IgD-negative memory B cell (primary cell): ENCODE measurements around the gene SMPD2. TPM values are rescaled to one million over a fixed set of nuclear protein-coding genes. Genes with fewer than 3 reads are reported as not detected.

ENCODE experiments used
- H3K27ac Mint-ChIP-seq, 3 donors: one replicate each; pipeline ENCODE4 v1.8.0; 2020 to 2022; ENCODE audit warnings: mild to moderate bottlenecking in 3 of 3, mixed read lengths in 3 of 3, moderate library complexity in 1 of 3
- H3K27me3 Mint-ChIP-seq: one replicate; pipeline ENCODE4 v1.8.0; 2021; ENCODE audit warnings: mixed read lengths
- H3K36me3 Mint-ChIP-seq: one replicate; pipeline ENCODE4 v1.8.0; 2020; ENCODE audit warnings: mild to moderate bottlenecking, mixed read lengths
- H3K4me1 Mint-ChIP-seq, 3 donors: one replicate each; pipeline ENCODE4 v1.8.0; 2020 to 2022; ENCODE audit warnings: mixed read lengths in 3 of 3, mild to moderate bottlenecking in 1 of 3
- H3K4me3 Mint-ChIP-seq, 4 donors: one replicate each; pipeline ENCODE4 v1.8.0; 2020 to 2022; ENCODE audit warnings: mild to moderate bottlenecking in 4 of 4, mixed read lengths in 4 of 4, moderate library complexity in 3 of 4
- H3K9me3 Mint-ChIP-seq, 3 donors: one replicate each; pipeline ENCODE4 v1.8.0; 2020 to 2021; ENCODE audit warnings: mixed read lengths in 3 of 3, mild to moderate bottlenecking in 1 of 3
- polyA plus RNA-seq: library from polyadenylated mRNA; unstranded; fragments of 300-500 nt; fragmentation: Illumina TruSeq; gene quantifications from one replicate; pipeline ENCODE4 v1.2.3, GENCODE V29; 2021

The SMPD2 gene, protein sequence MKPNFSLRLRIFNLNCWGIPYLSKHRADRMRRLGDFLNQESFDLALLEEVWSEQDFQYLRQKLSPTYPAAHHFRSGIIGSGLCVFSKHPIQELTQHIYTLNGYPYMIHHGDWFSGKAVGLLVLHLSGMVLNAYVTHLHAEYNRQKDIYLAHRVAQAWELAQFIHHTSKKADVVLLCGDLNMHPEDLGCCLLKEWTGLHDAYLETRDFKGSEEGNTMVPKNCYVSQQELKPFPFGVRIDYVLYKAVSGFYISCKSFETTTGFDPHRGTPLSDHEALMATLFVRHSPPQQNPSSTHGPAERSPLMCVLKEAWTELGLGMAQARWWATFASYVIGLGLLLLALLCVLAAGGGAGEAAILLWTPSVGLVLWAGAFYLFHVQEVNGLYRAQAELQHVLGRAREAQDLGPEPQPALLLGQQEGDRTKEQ
- 22.0 TPM for polyA plus RNA-seq

DNA sequence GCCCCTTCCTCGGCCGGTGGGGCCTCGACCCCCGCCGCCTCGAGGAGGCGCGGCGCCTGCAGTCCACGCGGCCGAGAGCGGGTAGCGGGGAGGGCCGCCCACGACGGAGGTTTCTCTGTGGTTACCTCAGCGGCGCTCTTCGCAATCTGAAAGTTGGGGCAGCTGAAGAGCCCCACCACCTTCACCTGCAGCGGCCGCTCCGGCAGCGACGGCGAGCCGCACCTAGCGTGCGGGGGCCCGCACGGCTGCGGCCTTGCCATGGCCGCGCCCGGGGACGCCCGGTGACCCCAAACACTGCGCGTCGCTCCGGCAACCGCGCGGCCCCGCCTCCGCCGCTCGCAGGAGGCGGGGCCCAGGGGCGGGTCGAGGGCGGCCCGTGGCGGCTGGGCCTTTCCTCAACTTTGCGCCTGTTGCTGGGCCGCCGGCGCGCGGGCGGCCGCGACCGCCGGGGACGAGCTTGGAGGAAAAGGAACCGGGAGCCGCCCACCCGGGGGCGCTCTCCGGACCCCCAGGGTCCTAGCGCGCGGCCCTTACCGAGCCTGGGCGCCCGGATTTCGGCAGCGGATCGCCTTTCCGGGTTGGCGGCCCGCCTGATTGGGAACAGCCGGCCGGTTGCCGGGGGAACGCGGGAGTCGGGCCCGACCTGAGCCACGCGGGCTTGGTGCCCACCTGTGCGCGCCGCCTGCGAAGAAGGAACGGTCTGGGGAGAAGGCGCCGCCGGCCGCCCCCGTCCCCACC is at the start of gene SMPD2, which contains the start of gene PPIL6:
TSS of gene SMPD2 (plus strand) at position 394 of the 738 bp plus-strand sequence. CDS start 398 bp downstream, outside the sequence.
TSS of gene PPIL6 (minus strand) at position 298 of the 738 bp plus-strand sequence. CDS start at position 260, 38 bp downstream.
- Mint-ChIP-seq H3K27ac (peak within 1 kb of the TSS; percentile 96 to 99 (median 98)), H3K4me1 (peaks cover 19 to 22% (median 20%) of the 10 kb centered on the region in 3 donors), H3K27me3 (no peaks in the 10 kb centered on the region), H3K36me3 (no peaks in the 10 kb centered on the region), H3K9me3 (no peaks in the 10 kb centered on the region), H3K4me3 (peak within 1 kb of the TSS; percentile 91 to 99 (median 94))

DNA sequence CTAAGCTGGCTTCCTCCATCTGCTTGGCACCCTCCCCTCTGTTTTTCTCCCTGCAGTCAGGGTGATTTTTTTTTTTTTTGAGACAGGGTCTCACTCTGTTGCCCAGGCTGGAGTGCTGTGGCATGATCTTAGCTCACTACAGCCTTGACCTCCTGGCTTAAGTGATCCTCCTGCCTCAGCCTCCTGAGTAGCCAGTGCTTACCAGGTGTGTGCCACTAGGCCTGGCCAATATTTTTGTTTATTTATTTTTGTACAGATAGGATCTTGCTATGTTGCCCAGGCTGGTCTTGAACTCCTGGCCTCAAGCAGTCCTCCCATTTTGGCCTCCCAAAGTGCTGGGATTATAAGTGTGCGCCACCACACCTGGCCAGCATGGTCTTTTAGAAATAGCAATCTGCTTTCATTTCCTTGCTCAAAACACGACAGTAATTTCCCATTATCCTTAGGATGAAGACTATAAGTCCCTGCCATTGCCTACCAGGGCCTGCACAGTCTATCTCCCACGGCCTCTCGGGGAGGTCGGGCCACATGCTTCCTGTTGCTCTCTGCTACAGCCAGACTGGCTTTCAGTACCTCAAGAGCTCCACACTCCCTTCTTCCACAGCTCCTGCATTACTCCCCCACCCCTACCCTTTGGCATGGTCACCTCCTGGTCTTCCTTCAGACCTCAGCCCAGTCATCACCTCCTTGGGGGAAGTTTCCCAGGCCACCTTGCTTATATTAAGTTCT is 47.2 kb upstream of the SMPD2 start:
- Mint-ChIP-seq H3K9me3 (no peaks in the 10 kb centered on the region), H3K4me3 (no peak overlapping the region), H3K4me1 (peaks cover 0 to 3% (median 0%) of the 10 kb centered on the region in 3 donors), H3K36me3 (no peaks in the 10 kb centered on the region), H3K27me3 (peaks cover 4% of the 10 kb centered on the region), H3K27ac (peak overlapping the region in 1 of 3 donors; percentile 81)

DNA sequence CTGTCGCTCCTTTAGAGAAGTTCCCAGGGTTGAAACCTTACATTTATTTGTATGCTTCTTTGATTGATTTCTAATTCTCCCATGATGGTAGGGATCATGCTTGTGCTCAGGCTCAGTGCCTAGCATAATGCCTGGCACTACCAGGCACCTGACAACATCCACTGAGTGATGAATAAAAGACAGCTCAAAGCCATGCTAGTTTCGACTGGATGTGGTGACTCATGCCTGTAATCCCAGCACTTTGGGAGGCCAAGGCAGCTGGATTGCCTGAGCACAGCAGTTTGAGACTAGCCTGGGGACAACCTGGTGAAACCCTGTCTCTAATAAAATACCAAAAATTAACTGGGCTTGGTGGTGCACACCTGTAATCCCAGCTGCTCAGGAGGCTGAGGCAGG is 46.6 kb upstream of the SMPD2 start:
- Mint-ChIP-seq H3K36me3 (no peaks in the 10 kb centered on the region), H3K27ac (peak overlapping the region in 1 of 3 donors; percentile 81), H3K4me3 (no peak overlapping the region), H3K27me3 (peaks cover 4% of the 10 kb centered on the region), H3K9me3 (no peaks in the 10 kb centered on the region), H3K4me1 (peaks cover 0 to 3% (median 0%) of the 10 kb centered on the region in 3 donors)

DNA sequence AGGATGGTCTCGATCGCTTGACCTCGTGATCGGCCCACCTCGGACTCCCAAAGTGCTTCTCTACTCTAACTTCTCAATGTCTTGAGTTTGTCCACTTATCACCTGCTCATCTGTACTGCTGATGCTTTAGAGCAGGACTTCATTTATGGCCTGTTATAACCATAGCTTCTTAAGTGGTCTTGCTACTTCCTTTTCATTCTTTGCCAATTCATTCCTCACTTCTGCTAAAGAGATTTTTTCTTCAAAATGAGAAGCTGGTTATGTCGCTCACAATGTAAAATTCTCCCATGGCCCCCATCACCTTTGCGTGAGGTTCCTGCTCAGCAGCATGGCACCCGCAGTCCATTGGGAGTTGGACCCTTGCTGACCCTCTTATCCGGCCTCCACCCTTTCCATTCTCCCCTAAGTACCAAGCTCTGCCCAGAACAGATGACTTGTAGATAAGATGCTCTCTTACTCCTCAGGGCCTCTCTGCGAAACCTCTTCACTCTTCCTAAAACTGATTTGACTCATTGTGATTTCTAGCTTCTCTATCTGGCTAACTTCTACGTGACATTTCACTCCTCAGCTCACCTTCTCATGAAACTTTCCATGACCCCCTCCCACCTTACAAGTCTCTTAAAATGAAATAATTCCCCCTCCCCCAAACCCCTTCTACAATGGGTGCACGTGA is 44.3 kb upstream of the SMPD2 start:
- Mint-ChIP-seq H3K27ac (no peak overlapping the region), H3K9me3 (peaks cover 0 to 2% (median 0%) of the 10 kb centered on the region in 3 donors), H3K36me3 (no peaks in the 10 kb centered on the region), H3K4me1 (peaks cover 0 to 1% (median 0%) of the 10 kb centered on the region in 3 donors), H3K27me3 (peaks cover 4% of the 10 kb centered on the region), H3K4me3 (peak overlapping the region in 1 of 4 donors; percentile 35)

DNA sequence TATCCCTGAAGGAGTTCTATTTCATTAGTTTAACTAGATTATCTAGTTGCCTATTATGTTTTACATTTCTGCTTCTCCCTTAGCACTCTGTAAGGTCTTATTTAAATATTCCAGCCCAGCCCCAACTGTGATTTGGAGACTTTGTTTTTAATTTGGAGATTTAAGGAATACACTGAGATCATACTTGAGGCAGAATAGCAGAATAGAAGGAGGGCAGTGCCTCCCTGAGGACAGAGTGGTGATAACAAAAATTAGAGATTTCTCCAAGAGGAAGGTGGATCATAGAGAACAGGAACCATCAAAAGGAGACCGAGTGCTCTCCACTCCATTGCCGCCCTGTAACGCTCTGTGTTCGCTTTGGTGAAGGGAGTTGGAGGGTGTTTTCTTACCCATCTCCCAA is 43.5 kb upstream of the SMPD2 start:
- Mint-ChIP-seq H3K4me3 (no peak overlapping the region), H3K4me1 (peaks cover 0 to 1% (median 0%) of the 10 kb centered on the region in 3 donors), H3K27me3 (peaks cover 4% of the 10 kb centered on the region), H3K27ac (no peak overlapping the region), H3K9me3 (peaks cover 0 to 2% (median 0%) of the 10 kb centered on the region in 3 donors), H3K36me3 (no peaks in the 10 kb centered on the region)

DNA sequence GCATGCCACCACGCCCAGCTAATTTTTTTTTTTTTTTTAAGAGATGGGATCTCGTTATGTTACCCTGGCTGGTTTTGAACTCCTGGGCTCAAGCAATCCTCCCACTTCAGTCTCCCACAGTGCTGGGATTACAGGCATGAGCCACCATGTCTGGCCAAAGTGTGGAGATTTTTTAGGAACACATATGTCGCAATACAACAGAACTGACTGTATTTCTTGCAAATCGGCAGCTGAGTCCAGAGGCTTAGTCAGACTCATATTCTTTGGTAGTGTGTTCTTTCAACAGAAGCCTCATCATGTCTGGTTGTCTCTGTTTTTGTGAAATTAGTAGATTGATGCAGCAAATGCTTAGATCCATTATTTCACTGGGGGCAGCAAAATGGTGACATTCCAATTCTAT is 34.3 kb upstream of the SMPD2 start:
- Mint-ChIP-seq H3K9me3 (peaks cover 0 to 2% (median 0%) of the 10 kb centered on the region in 3 donors), H3K4me3 (no peak overlapping the region), H3K36me3 (peaks cover 2% of the 10 kb centered on the region), H3K27ac (no peak overlapping the region), H3K4me1 (no peaks in the 10 kb centered on the region), H3K27me3 (peaks cover 4% of the 10 kb centered on the region)

DNA sequence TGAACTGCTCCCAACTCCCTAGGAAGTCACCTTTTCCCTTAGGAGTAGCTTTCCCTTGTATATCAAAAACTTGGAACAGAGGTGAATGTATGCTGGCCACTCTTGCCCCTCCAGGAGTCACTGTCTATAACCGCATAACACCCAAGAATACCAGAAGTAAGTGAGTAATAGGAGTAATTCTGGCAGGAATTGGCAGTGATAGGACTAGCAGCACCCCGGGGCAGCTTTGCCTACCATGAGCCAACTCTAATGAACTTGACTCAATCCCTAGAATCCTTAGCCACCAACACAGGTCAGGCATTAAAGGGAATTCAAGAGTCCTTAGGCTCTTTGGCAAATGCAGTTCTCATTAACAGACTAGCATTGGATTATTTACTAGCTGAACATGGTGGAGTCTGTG is 29.5 kb upstream of the SMPD2 start:
- H3K4me3 Mint-ChIP-seq, result no peak overlapping the region
- no peaks in the 10 kb centered on the region for H3K4me1 Mint-ChIP-seq
- peaks cover 0 to 6% (median 2%) of the 10 kb centered on the region in 3 donors for H3K9me3 Mint-ChIP-seq
- peaks cover 4% of the 10 kb centered on the region for H3K27me3 Mint-ChIP-seq
- peaks cover 5% of the 10 kb centered on the region for H3K36me3 Mint-ChIP-seq
- no peak overlapping the region for H3K27ac Mint-ChIP-seq

DNA sequence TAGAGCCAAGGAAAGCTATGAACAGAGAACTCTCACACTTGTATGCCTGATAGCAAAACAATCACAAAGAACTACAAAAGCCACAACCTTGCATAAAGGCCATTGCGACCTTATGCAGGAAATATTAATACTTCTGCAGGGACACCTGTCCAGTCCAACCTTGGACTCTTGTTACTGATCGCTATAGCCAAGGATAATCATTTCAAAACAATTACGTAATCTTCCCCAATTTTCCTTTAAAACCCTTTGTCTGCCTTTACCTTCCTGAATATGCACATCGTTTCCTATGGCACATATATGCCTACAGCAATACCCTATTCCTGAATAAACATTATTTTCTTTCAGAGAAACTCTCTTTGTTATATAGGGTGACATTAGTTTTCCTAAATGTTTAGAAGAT is 22.9 kb upstream of the SMPD2 start:
- Mint-ChIP-seq H3K27me3 (no peaks in the 10 kb centered on the region), H3K4me1 (no peaks in the 10 kb centered on the region), H3K36me3 (peaks cover 5% of the 10 kb centered on the region), H3K4me3 (no peak overlapping the region), H3K9me3 (peaks cover 0 to 6% (median 0%) of the 10 kb centered on the region in 3 donors), H3K27ac (no peak overlapping the region)

DNA sequence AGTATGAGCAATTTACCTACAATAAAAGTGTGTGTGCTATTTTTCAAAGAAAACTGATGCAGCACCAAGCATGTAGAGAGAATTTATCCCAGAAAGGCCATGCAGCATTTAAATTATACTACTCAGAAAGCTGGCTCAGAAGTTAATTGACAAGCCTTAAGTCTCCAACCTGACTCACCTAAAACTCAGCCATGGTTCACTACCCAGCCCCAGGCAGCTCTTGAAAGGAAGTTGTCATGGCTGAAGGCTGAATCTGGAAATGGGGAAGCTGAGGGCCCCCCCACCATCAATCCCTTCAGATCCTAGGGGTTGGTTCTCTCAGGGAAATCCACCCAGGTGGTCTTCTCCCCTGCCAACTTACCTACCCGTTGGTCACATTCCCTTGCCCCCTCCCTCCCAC is 19.8 kb upstream of the SMPD2 start:
- Mint-ChIP-seq H3K9me3 (no peaks in the 10 kb centered on the region), H3K4me1 (peaks cover 0 to 3% (median 0%) of the 10 kb centered on the region in 3 donors), H3K4me3 (no peak overlapping the region), H3K27ac (no peak overlapping the region), H3K36me3 (peaks cover 2% of the 10 kb centered on the region), H3K27me3 (no peaks in the 10 kb centered on the region)

DNA sequence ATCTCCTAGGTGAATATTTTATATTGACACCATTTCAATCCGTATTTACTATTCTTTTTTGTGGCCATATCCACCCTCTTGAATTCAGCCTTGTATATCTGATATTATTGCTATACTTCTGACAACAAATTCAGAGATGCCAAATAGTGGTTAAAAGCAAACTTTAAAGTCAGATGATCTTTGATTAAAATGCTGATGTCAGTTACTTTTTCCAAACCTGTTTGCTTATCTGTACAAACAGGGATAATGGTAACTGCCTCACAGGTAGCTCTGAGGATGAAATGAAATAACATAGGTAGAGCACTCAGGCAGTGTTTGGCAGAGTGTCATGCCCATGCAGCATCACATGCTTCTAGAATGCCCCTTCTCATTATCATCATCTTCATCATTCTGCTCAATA is 19.3 kb upstream of the SMPD2 start:
- peaks cover 2% of the 10 kb centered on the region for H3K36me3 Mint-ChIP-seq
- no peak overlapping the region for H3K4me3 Mint-ChIP-seq
- H3K27ac Mint-ChIP-seq, result no peak overlapping the region
- H3K27me3 Mint-ChIP-seq, result no peaks in the 10 kb centered on the region
- no peaks in the 10 kb centered on the region for H3K9me3 Mint-ChIP-seq
- peaks cover 0 to 3% (median 0%) of the 10 kb centered on the region in 3 donors for H3K4me1 Mint-ChIP-seq

DNA sequence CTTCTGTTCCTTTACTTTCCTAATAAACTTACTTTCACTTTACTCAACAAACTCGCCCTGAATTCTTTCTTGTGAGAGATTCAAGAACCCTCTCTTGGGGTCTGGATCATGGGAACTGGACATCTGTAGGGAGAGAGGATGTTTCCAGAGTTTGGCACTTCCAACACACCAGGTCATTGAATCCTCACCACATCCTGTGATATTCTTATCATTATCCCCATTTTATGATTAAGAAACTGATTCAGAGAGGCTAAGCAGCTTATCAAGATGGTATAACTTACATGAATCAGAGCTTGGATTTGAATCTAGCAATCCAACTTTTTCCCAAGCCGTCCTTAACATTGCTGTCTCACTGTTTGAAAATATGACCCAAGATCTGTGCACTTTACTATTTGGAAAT is 15.6 kb upstream of the SMPD2 start:
- Mint-ChIP-seq H3K4me3 (peak overlapping the region in 1 of 4 donors; percentile 68), H3K27me3 (peaks cover 2% of the 10 kb centered on the region), H3K36me3 (peaks cover 2% of the 10 kb centered on the region), H3K4me1 (peaks cover 0 to 3% (median 0%) of the 10 kb centered on the region in 3 donors), H3K27ac (no peak overlapping the region), H3K9me3 (no peaks in the 10 kb centered on the region)

DNA sequence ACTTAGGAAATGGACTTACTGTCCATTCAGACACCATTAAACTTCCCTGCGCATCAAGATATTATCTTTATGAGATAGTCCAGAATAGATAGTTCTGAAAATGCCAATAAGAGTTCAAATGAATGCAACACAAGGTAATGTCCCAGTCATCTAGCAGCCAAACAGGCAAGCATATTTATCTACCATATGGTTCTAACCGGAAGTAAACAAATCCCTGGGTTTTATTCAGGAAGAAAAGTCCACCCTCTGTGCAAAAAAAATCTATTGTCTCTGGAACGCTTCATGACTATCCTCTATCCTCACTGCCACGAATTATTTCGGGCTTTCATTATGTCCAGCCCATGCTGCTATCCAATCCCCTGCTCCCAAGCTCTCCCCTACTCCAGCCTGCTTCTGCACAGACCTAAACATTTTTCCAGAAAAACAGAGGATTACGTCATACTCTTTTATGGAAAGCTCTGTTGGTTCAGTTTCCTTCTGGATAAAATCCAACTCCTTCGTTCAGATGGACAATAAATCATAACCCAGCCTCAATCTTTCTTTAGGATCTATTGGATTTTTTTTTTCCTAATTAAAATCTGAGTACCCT is 11.5 kb upstream of the SMPD2 start:
- peaks cover 2% of the 10 kb centered on the region for H3K27me3 Mint-ChIP-seq
- no peaks in the 10 kb centered on the region for H3K9me3 Mint-ChIP-seq
- no peak overlapping the region for H3K27ac Mint-ChIP-seq
- no peak overlapping the region for H3K4me3 Mint-ChIP-seq
- peaks cover 2% of the 10 kb centered on the region for H3K36me3 Mint-ChIP-seq
- H3K4me1 Mint-ChIP-seq, result peaks cover 0 to 1% (median 0%) of the 10 kb centered on the region in 3 donors

DNA sequence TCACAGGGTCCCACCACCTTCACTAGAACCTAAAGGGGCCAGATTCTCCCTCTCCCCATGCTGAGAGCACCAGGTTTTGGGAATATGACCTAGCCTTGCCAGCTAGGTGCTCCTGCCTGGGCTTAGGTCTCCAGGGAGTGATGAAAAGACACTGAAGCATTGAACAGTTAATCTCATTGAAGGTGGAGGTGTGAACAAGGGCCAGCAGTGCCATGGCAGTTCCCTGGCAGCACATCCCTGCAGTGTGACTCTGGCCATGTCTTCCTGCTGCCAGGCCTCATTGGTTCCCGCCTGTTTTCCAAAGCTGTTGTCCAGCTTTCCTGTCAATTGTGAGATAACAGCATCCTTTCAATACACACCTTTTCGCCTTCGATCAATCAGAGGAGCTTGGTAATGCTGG is 11.0 kb upstream of the SMPD2 start:
- no peak overlapping the region for H3K4me3 Mint-ChIP-seq
- H3K9me3 Mint-ChIP-seq, result no peaks in the 10 kb centered on the region
- no peaks in the 10 kb centered on the region for H3K4me1 Mint-ChIP-seq
- H3K36me3 Mint-ChIP-seq, result peaks cover 2% of the 10 kb centered on the region
- H3K27me3 Mint-ChIP-seq, result peaks cover 2% of the 10 kb centered on the region
- H3K27ac Mint-ChIP-seq, result no peak overlapping the region

DNA sequence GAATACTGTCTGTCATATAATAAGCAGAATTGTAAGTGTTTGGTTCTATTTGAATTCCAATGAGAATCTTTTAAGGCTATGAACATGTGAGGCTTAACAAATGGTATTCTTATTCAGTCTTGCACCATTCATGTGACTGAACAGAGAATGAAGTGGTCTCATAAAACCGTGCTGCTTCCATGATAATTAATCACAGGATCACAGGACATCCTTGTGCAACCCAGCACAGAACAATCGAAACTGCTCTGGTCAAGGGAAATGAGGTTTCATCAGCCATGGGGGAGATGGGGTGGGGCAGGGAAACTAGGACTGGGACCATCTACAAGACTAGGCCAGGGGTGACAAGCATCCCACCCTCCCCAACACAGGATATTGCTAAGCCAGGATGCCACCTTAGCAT is 6.1 kb upstream of the SMPD2 start:
- H3K36me3 Mint-ChIP-seq, result peaks cover 2% of the 10 kb centered on the region
- no peaks in the 10 kb centered on the region for H3K27me3 Mint-ChIP-seq
- no peak overlapping the region for H3K4me3 Mint-ChIP-seq
- H3K9me3 Mint-ChIP-seq, result no peaks in the 10 kb centered on the region
- H3K27ac Mint-ChIP-seq, result peak overlapping the region in 1 of 3 donors; percentile 85
- H3K4me1 Mint-ChIP-seq, result peaks cover 0 to under 1% (median 0%) of the 10 kb centered on the region in 3 donors
